Testis (tissue), 2 donors: ENCODE results near the gene DPYD.

Experiments used
- POLR2A ChIP-seq: fragments of 450-650 bp; IDR thresholded peaks from one replicate; pipeline ENCODE4 v1.6.1; 2017; ENCODE audit warnings: antibody characterized with exemption, mild to moderate bottlenecking, moderate library complexity
- TF ChIP-seq, protein P1 (sequence below), 3 experiments: fragments of 450-650 bp in 2 of 3; fragments of 200-600 bp in 1 of 3; sonication (generic) in 1 of 3; IDR thresholded peaks; one replicate each; pipeline ENCODE4 v1.5.1; 2016 to 2019; ENCODE audit warnings: antibody characterized with exemption in 3 of 3, mild to moderate bottlenecking in 2 of 3, moderate library complexity in 1 of 3

DNA sequence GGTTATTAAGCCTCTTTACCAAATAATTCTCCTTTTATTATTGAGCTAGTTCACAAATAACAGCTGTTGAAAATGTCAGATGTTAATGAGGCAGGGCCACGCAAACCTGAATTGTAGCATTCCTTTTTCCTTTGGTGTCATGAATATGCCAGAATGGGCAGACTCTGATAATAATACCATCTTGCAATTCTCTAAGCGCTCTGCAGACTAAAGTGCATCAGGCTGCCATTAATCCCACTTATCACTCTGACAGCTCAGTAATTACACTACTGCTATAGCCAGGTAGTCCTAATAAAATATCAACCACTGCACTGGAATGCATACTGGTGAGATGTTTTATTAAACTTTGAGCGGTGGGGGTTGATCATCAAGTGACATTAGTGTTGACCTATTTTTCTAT, 177.7 kb downstream of the DPYD start:
- TF ChIP-seq, protein P1, sequence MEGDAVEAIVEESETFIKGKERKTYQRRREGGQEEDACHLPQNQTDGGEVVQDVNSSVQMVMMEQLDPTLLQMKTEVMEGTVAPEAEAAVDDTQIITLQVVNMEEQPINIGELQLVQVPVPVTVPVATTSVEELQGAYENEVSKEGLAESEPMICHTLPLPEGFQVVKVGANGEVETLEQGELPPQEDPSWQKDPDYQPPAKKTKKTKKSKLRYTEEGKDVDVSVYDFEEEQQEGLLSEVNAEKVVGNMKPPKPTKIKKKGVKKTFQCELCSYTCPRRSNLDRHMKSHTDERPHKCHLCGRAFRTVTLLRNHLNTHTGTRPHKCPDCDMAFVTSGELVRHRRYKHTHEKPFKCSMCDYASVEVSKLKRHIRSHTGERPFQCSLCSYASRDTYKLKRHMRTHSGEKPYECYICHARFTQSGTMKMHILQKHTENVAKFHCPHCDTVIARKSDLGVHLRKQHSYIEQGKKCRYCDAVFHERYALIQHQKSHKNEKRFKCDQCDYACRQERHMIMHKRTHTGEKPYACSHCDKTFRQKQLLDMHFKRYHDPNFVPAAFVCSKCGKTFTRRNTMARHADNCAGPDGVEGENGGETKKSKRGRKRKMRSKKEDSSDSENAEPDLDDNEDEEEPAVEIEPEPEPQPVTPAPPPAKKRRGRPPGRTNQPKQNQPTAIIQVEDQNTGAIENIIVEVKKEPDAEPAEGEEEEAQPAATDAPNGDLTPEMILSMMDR (IDR thresholded peaks at IDR 0.05): no peak
- TF ChIP-seq POLR2A: no peak
